Measurements from ENCODE around the gene MYBPHL. TPM values are rescaled to one million over a fixed set of nuclear protein-coding genes. Genes with fewer than 3 reads are reported as not detected.

The MYBPHL gene
- total and polyA plus RNA-seq, 2 of the 13 experiments (the other 11 are each of a cell fraction or from before 2014, with no cell fraction given) = 3.7 to 3.8 TPM

DNA sequence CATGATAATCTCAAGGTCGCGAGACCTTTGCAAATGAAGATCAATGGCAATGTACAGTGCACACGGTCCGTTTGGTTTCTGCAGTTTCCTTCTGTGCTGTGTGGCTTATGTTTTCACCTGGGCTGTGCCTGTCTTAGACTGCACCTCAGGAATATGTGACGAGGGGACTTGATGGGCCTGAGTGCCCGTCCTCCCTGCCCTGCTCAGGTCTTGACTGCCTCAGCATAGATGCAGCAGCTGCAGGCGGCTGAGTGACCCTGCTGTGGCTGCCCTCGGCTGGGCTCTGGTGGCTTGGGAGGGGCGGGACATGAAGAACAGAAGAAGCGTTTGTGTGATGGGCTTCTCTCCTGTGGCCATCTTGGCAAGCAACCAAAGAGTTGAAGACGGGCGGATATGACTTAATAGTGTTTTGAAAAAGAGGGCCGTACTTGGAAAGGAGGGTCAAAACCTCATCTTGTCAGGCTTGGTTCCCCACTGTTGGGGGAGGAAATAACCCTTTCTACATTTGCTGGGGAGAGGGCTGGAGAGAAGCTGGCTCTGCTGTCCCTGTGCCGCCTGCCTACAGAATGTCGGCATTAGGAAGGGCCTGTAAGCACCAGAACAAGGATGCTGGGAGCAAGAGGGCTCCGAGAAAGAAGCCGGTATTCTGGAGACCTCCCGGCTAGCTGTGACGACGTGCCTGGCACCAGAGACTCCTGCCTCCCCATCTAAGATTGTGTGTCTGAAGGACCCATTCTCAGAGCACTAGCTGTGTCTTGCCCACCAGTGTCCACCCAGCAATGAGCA is 7.1 kb downstream of the MYBPHL start (continued):
- no peak for TF ChIP-seq ATAD3A (CRISPR knock-in tag; IDR thresholded peaks at IDR 0.05)
- no peak for TF ChIP-seq MED13 (CRISPR knock-in tag; IDR thresholded peaks at IDR 0.05)
- no peak for TF ChIP-seq ZNF83 (CRISPR knock-in tag; IDR thresholded peaks at IDR 0.05; ENCODE audit: borderline replicate concordance)
- TF ChIP-seq, protein P1, sequence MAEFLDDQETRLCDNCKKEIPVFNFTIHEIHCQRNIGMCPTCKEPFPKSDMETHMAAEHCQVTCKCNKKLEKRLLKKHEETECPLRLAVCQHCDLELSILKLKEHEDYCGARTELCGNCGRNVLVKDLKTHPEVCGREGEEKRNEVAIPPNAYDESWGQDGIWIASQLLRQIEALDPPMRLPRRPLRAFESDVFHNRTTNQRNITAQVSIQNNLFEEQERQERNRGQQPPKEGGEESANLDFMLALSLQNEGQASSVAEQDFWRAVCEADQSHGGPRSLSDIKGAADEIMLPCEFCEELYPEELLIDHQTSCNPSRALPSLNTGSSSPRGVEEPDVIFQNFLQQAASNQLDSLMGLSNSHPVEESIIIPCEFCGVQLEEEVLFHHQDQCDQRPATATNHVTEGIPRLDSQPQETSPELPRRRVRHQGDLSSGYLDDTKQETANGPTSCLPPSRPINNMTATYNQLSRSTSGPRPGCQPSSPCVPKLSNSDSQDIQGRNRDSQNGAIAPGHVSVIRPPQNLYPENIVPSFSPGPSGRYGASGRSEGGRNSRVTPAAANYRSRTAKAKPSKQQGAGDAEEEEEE (CRISPR knock-in tag; IDR thresholded peaks at IDR 0.05; ENCODE audit: borderline replicate concordance) = 0 out of 2 replicates have a peak, but pooled peaks have one; percentile 23
- no peak for TF ChIP-seq ZNF549 (CRISPR knock-in tag; IDR thresholded peaks at IDR 0.05)
- TF ChIP-seq, protein P2, sequence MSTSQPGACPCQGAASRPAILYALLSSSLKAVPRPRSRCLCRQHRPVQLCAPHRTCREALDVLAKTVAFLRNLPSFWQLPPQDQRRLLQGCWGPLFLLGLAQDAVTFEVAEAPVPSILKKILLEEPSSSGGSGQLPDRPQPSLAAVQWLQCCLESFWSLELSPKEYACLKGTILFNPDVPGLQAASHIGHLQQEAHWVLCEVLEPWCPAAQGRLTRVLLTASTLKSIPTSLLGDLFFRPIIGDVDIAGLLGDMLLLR (CRISPR knock-in tag; IDR thresholded peaks at IDR 0.05) = no peak
- TF ChIP-seq, protein P3, sequence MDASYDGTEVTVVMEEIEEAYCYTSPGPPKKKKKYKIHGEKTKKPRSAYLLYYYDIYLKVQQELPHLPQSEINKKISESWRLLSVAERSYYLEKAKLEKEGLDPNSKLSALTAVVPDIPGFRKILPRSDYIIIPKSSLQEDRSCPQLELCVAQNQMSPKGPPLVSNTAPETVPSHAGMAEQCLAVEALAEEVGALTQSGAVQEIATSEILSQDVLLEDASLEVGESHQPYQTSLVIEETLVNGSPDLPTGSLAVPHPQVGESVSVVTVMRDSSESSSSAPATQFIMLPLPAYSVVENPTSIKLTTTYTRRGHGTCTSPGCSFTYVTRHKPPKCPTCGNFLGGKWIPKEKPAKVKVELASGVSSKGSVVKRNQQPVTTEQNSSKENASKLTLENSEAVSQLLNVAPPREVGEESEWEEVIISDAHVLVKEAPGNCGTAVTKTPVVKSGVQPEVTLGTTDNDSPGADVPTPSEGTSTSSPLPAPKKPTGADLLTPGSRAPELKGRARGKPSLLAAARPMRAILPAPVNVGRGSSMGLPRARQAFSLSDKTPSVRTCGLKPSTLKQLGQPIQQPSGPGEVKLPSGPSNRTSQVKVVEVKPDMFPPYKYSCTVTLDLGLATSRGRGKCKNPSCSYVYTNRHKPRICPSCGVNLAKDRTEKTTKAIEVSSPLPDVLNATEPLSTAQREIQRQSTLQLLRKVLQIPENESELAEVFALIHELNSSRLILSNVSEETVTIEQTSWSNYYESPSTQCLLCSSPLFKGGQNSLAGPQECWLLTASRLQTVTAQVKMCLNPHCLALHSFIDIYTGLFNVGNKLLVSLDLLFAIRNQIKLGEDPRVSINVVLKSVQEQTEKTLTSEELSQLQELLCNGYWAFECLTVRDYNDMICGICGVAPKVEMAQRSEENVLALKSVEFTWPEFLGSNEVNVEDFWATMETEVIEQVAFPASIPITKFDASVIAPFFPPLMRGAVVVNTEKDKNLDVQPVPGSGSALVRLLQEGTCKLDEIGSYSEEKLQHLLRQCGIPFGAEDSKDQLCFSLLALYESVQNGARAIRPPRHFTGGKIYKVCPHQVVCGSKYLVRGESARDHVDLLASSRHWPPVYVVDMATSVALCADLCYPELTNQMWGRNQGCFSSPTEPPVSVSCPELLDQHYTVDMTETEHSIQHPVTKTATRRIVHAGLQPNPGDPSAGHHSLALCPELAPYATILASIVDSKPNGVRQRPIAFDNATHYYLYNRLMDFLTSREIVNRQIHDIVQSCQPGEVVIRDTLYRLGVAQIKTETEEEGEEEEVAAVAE (CRISPR knock-in tag; IDR thresholded peaks at IDR 0.05; ENCODE audit: borderline replicate concordance) = 0 out of 2 replicates have a peak, but pooled peaks have one; percentile 14
- TF ChIP-seq, protein P4, sequence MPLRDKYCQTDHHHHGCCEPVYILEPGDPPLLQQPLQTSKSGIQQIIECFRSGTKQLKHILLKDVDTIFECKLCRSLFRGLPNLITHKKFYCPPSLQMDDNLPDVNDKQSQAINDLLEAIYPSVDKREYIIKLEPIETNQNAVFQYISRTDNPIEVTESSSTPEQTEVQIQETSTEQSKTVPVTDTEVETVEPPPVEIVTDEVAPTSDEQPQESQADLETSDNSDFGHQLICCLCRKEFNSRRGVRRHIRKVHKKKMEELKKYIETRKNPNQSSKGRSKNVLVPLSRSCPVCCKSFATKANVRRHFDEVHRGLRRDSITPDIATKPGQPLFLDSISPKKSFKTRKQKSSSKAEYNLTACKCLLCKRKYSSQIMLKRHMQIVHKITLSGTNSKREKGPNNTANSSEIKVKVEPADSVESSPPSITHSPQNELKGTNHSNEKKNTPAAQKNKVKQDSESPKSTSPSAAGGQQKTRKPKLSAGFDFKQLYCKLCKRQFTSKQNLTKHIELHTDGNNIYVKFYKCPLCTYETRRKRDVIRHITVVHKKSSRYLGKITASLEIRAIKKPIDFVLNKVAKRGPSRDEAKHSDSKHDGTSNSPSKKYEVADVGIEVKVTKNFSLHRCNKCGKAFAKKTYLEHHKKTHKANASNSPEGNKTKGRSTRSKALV (CRISPR knock-in tag; IDR thresholded peaks at IDR 0.05) = no peak
- no peak for TF ChIP-seq ZNF24 (IDR thresholded peaks at IDR 0.05)
- TF ChIP-seq SATB2 (CRISPR knock-in tag; IDR thresholded peaks at IDR 0.05) = no peak
- no peak for TF ChIP-seq ZNF839 (CRISPR knock-in tag; IDR thresholded peaks at IDR 0.05; ENCODE audit: borderline replicate concordance)
- TF ChIP-seq ZNF660 (CRISPR knock-in tag; IDR thresholded peaks at IDR 0.05; ENCODE audit: borderline replicate concordance, low read depth) = no peak
- no peak for TF ChIP-seq RFX3 (CRISPR knock-in tag; IDR thresholded peaks at IDR 0.05)
- TF ChIP-seq NCOA1 (CRISPR knock-in tag; IDR thresholded peaks at IDR 0.05) = 0 out of 2 replicates have a peak, but pooled peaks have one; percentile 24
- no peak; the same call in 1 of the 2 replicates for TF ChIP-seq MYC (CRISPR knock-in tag; IDR thresholded peaks at IDR 0.05; ENCODE audit: borderline replicate concordance)
- no peak for TF ChIP-seq ZNF292 (CRISPR knock-in tag; IDR thresholded peaks at IDR 0.05; ENCODE audit: borderline replicate concordance, low read depth)
- TF ChIP-seq TCF7L2 (IDR thresholded peaks at IDR 0.05; ENCODE audit: low read depth, low read length) = no peak
- TF ChIP-seq ZNF335 (CRISPR knock-in tag; IDR thresholded peaks at IDR 0.05) = no peak
- TF ChIP-seq ZNF234 (CRISPR knock-in tag; conservative IDR thresholded peaks at IDR 0.05) = no peak
- TF ChIP-seq ZNF446 (CRISPR knock-in tag; IDR thresholded peaks at IDR 0.05) = no peak
